Subcutaneous abdominal adipose tissue (tissue), 5 donors: Measurements from ENCODE around the gene SLCO1B3.

Source experiments
- H3K27ac ChIP-seq: one replicate; pipeline ENCODE4 v1.7.0; 2013; ENCODE audit warnings: low read depth, mild to moderate bottlenecking, inconsistent platforms, low read length, moderate library complexity
- H3K27me3 ChIP-seq, 5 donors: one replicate each; pipeline ENCODE4 v1.7.0; 2013; ENCODE audit warnings: low read length in 5 of 5, inconsistent platforms in 1 of 5; ENCODE audit not compliant: control insufficient read depth in 5 of 5, insufficient read depth in 4 of 5
- H3K36me3 ChIP-seq, 5 donors: one replicate each; pipeline ENCODE4 v1.7.0; 2013; ENCODE audit warnings: low read length in 5 of 5; ENCODE audit not compliant: control insufficient read depth in 5 of 5, insufficient read depth in 5 of 5
- H3K4me1 ChIP-seq, 5 donors: one replicate each; pipeline ENCODE4 v1.7.0; 2013; ENCODE audit warnings: low read length in 5 of 5, mild to moderate bottlenecking in 3 of 5, moderate library complexity in 1 of 5; ENCODE audit not compliant: control insufficient read depth in 5 of 5, insufficient read depth in 5 of 5
- H3K4me3 ChIP-seq, 5 donors: one replicate each; pipeline ENCODE4 v1.7.0; 2013; ENCODE audit warnings: low read length in 5 of 5, low read depth in 1 of 5
- H3K9ac ChIP-seq, 5 donors: one replicate each; pipeline ENCODE4 v1.7.0; 2013; ENCODE audit warnings: low read length in 5 of 5, mild to moderate bottlenecking in 4 of 5, moderate library complexity in 3 of 5
- H3K9me3 ChIP-seq, 5 donors: one replicate each; pipeline ENCODE4 v1.7.0; 2013; ENCODE audit warnings: low read length in 5 of 5; ENCODE audit not compliant: control insufficient read depth in 5 of 5
- donor health status: healthy.
- donor health status: healthy.
- donor health status: healthy.
- donor health status: healthy.
- donor health status: healthy.

Gene SLCO1B3

GRCh38 chr12:20807192-20808080 lies 3.1 kb upstream of the SLCO1B3 start:
- Histone ChIP-seq H3K4me3 (no peak overlapping the region), H3K27ac (no peak overlapping the region), H3K9me3 (no peaks in the 10 kb centered on the region), H3K27me3 (no peaks in the 10 kb centered on the region), H3K36me3 (no peaks in the 10 kb centered on the region), H3K4me1 (no peaks in the 10 kb centered on the region), H3K9ac (no peak overlapping the region)

GRCh38 chr12:20808521-20808920 lies 2.0 kb upstream of the SLCO1B3 start:
- no peaks in the 10 kb centered on the region for H3K27me3 ChIP-seq
- no peaks in the 10 kb centered on the region for H3K36me3 ChIP-seq
- no peaks in the 10 kb centered on the region for H3K9me3 ChIP-seq
- H3K4me3 ChIP-seq, result no peak overlapping the region
- no peak overlapping the region for H3K27ac ChIP-seq
- H3K4me1 ChIP-seq, result no peaks in the 10 kb centered on the region
- H3K9ac ChIP-seq, result no peak overlapping the region

- H3K27ac ChIP-seq, result no peak overlapping the region
- no peaks in the 10 kb centered on the region for H3K36me3 ChIP-seq
- no peaks in the 10 kb centered on the region for H3K27me3 ChIP-seq
- no peaks in the 10 kb centered on the region for H3K4me1 ChIP-seq
- H3K4me3 ChIP-seq, result no peak overlapping the region
- H3K9ac ChIP-seq, result no peak overlapping the region
- no peaks in the 10 kb centered on the region for H3K9me3 ChIP-seq
Observed at GRCh38 chr12:20815574-20815973, 5.1 kb downstream of the SLCO1B3 start.

GRCh38 chr12:20822415-20822814 lies 11.9 kb downstream of the SLCO1B3 start:
- no peak overlapping the region for H3K4me3 ChIP-seq
- no peak overlapping the region for H3K9ac ChIP-seq
- no peaks in the 10 kb centered on the region for H3K27me3 ChIP-seq
- H3K9me3 ChIP-seq, result no peaks in the 10 kb centered on the region
- no peak overlapping the region for H3K27ac ChIP-seq
- no peaks in the 10 kb centered on the region for H3K36me3 ChIP-seq
- H3K4me1 ChIP-seq, result no peaks in the 10 kb centered on the region

GRCh38 chr12:20822925-20823324 lies 12.4 kb downstream of the SLCO1B3 start:
- H3K27ac ChIP-seq, result no peak overlapping the region
- no peaks in the 10 kb centered on the region for H3K4me1 ChIP-seq
- H3K9ac ChIP-seq, result no peak overlapping the region
- H3K36me3 ChIP-seq, result no peaks in the 10 kb centered on the region
- no peaks in the 10 kb centered on the region for H3K27me3 ChIP-seq
- H3K4me3 ChIP-seq, result no peak overlapping the region
- H3K9me3 ChIP-seq, result no peaks in the 10 kb centered on the region

- no peak overlapping the region for H3K4me3 ChIP-seq
- no peak overlapping the region for H3K9ac ChIP-seq
- H3K9me3 ChIP-seq, result no peaks in the 10 kb centered on the region
- H3K36me3 ChIP-seq, result no peaks in the 10 kb centered on the region
- H3K27ac ChIP-seq, result no peak overlapping the region
- no peaks in the 10 kb centered on the region for H3K27me3 ChIP-seq
- no peaks in the 10 kb centered on the region for H3K4me1 ChIP-seq
Observed at GRCh38 chr12:20829919-20830318, 19.4 kb downstream of the SLCO1B3 start.

DNA sequence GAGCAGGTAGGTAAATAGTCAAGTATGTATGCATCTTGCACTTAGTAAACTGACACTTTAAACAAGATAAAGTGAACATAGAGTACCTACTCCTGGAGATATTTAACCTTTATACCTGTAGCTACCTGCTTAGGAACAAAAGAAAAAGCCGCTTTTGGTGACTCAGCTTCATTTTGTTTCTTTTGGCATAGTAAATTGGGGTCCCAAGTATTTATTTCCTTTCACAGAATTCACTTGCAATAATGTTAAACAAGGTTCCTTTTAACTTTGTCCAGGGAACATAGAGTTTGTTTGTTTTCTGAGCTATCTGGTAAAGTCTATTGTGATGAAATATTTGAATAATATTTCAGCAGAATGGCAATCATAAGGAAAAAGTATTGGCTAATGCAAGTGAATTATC lies 20.0 kb downstream of the SLCO1B3 start:
- Histone ChIP-seq H3K27me3 (no peaks in the 10 kb centered on the region), H3K4me1 (no peaks in the 10 kb centered on the region), H3K4me3 (no peak overlapping the region), H3K36me3 (no peaks in the 10 kb centered on the region), H3K9ac (no peak overlapping the region), H3K27ac (no peak overlapping the region), H3K9me3 (no peaks in the 10 kb centered on the region)

DNA sequence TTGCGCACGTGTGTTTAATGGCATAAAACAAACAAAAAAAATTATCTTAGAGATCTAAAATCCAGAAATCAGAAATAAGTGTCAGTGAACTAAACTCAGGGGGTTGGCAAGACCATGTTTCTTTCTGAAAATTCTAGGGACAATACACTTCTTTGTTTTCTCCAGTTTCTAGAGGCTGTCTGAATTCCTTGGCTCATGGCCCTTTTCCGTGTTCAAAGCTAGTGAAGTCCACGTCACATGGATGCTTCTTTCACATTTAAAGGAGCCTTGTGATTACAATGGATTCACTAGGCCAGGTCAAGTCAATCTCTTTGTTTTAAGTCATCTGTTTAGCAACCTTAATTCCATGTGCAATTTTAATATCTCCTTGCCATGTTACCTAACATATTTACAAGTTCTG lies 22.4 kb downstream of the SLCO1B3 start:
- Histone ChIP-seq H3K27ac (no peak overlapping the region), H3K4me1 (no peaks in the 10 kb centered on the region), H3K9ac (no peak overlapping the region), H3K9me3 (no peaks in the 10 kb centered on the region), H3K36me3 (no peaks in the 10 kb centered on the region), H3K4me3 (no peak overlapping the region), H3K27me3 (no peaks in the 10 kb centered on the region)

GRCh38 chr12:20852649-20853048 lies 42.1 kb downstream of the SLCO1B3 start:
- Histone ChIP-seq H3K27me3 (no peaks in the 10 kb centered on the region), H3K9ac (no peak overlapping the region)

DNA sequence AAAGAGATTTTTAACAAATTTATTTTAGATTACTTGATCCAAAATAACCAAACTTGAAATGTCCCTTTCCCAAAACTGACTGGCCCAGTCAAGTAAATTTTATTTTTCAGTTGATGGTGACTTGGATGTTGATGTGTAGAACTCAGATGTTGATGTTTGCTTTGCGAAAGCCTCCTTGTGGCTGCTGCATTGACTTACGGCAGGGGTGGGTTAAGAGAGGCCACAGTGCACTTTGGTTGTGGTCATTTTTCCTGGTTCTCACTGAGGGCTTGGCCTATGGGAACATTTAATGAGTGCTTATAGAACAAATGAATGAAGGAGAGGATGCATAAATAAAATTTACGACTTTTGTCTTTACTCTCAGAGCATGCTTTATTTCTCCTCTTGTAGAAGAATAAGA lies 52.6 kb downstream of the SLCO1B3 start:
- no peaks in the 10 kb centered on the region for H3K36me3 ChIP-seq

More at GRCh38 chr12:20852649-20853048, 42.1 kb downstream of the SLCO1B3 start:
- no peaks in the 10 kb centered on the region for H3K4me1 ChIP-seq
- no peaks in the 10 kb centered on the region for H3K36me3 ChIP-seq
- H3K27ac ChIP-seq, result no peak overlapping the region
- no peaks in the 10 kb centered on the region for H3K9me3 ChIP-seq
- no peak overlapping the region for H3K4me3 ChIP-seq

More for the DNA sequence above, 52.6 kb downstream of the SLCO1B3 start:
- Histone ChIP-seq H3K4me1 (no peaks in the 10 kb centered on the region), H3K9ac (no peak overlapping the region), H3K4me3 (no peak overlapping the region), H3K27ac (no peak overlapping the region), H3K27me3 (no peaks in the 10 kb centered on the region), H3K9me3 (no peaks in the 10 kb centered on the region)
